Epithelial cell of proximal tubule (primary cell): ENCODE measurements around the gene XPC. TPM values are rescaled to one million over a fixed set of nuclear protein-coding genes. Genes with fewer than 3 reads are reported as not detected.
"Not testable (repeated sequence)": the region's sequence is repeated elsewhere in the genome, so short reads cannot be mapped to it uniquely, and the experiment has no call there.

ENCODE experiments used
- DNase-seq: peaks from one replicate; pipeline ENCODE4 v3.0.0-alpha.2; 2011; ENCODE audit warnings: low read depth
- H3K4me3 ChIP-seq: 2 replicates; pipeline ENCODE4 v1.5.1; 2011; ENCODE audit warnings: low read depth, mild to moderate bottlenecking, low read length
- total RNA-seq: library from RNA; depleted of rRNA; stranded (reverse); fragments of >200 nt; gene quantifications from 2 replicates; pipeline ENCODE4 v1.2.3, GENCODE V29; 2015
- TF ChIP-seq, protein P1 (sequence below): conservative IDR thresholded peaks from 2 replicates; pipeline ENCODE4 v1.5.1; 2012; ENCODE audit warnings: low read depth, mild to moderate bottlenecking, low read length

The XPC gene
- total RNA-seq, 1 donor from 2014 or later, result 27.8 TPM

DNA sequence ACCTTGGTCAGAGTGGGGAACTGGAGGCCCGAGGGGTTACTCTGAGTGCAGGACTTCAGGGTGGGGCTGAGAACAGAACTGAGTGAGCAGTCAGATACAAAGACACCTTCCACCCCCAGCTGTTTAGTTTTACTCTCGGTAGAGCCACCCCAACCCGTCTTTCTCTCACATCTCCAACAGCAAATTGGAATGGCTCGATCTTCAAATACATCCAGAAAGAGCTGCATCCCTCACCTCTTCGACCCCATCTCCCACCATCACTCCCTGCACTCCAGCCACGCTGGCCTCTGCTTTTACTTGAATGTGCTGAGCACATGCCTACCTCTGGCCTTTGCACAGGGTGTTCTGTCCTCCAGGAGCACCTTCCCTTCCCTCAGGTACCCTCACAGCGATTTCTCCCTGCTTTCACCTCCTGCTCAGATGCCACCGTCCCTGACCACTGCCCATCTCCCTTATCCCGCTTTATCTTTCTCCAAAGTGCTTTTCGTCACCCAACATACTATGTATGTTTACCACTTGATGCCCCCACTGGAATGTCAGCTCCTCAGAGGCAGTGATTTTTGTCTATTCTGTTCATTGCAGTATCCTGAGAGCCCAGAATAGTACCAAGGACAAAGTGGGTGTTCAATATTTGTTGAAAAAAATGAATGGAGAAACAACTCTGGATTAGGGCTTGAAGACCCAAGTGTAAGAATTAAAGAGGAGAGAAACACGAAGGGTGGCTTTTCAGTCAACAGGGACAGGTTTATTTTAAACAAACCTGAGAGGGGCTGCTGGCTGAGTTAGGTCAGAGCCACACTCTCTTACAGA is 58.1 kb downstream of the XPC start:
- TF ChIP-seq, protein P1, sequence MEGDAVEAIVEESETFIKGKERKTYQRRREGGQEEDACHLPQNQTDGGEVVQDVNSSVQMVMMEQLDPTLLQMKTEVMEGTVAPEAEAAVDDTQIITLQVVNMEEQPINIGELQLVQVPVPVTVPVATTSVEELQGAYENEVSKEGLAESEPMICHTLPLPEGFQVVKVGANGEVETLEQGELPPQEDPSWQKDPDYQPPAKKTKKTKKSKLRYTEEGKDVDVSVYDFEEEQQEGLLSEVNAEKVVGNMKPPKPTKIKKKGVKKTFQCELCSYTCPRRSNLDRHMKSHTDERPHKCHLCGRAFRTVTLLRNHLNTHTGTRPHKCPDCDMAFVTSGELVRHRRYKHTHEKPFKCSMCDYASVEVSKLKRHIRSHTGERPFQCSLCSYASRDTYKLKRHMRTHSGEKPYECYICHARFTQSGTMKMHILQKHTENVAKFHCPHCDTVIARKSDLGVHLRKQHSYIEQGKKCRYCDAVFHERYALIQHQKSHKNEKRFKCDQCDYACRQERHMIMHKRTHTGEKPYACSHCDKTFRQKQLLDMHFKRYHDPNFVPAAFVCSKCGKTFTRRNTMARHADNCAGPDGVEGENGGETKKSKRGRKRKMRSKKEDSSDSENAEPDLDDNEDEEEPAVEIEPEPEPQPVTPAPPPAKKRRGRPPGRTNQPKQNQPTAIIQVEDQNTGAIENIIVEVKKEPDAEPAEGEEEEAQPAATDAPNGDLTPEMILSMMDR, result no peak
- DNase-seq, result no peak
- H3K4me3 ChIP-seq, result no peak overlapping the region

DNA sequence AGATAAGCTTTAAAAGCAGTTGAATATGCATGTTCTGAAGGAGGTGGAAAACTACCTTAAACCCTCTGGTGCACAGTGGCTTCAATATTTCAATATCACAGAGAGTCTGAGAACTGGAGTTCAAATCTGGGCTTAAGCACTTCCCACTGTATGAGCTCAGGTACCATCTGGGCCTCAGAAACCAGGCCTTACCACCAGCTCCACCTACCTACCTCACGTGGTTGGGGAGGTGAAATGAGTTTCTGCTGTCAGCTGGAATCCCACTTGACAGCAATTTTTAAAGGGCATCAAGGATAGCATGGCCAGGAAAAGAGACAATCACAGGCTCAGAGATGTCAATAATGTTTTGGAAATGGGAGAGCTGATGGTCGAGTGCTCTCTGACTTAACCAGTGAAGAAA is 58.8 kb downstream of the XPC start:
- H3K4me3 ChIP-seq, result no peak overlapping the region
- TF ChIP-seq, protein P1, result no peak
- DNase-seq, result no peak

DNA sequence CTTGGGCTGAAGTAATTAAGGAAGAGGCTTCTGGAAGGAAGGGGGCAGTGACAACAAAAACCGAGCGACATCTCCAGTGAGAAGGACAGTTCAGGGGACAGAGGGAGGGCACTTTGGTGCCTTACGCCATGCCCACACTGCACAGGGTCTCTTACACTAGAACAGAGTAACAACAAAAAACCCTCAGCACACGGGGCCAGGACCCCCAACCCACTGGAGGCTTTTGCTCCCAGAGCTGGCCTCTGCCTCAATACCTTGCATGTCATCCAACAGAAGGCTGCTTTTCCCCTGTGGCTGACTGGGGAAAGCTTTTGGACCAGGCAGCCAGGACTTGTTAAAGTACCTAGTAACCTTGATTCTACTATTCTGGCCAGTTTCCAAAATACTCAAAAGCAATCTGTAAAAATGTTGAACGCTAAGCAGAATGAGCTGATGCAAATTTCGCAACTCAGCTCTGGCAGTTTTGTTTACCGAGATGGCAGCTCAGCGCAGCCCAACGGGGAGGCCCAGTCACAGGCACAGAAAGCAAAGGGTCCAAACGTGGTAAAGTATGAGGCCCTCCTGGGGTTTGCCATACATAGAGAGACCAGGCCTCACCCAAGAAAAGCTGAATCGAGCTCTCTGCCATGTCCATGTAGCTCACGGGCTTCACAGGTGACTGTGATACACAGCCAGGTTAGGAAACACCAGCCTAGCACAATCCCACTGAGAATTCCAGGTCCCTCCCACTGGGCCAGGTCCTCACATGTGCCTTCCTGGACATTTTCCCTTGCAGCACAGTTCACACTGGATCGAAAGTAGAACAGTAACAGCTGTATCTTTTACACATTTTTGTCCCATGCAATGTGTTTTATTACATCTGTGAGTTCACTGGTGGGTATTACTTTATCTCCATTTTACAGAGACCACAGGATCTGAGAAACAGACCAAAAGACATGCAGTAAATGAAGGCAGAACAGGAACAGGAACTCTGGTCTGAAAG is 59.7 kb downstream of the XPC start:
- no peak overlapping the region for H3K4me3 ChIP-seq
- DNase-seq, result no peak
- TF ChIP-seq, protein P1, result no peak

DNA sequence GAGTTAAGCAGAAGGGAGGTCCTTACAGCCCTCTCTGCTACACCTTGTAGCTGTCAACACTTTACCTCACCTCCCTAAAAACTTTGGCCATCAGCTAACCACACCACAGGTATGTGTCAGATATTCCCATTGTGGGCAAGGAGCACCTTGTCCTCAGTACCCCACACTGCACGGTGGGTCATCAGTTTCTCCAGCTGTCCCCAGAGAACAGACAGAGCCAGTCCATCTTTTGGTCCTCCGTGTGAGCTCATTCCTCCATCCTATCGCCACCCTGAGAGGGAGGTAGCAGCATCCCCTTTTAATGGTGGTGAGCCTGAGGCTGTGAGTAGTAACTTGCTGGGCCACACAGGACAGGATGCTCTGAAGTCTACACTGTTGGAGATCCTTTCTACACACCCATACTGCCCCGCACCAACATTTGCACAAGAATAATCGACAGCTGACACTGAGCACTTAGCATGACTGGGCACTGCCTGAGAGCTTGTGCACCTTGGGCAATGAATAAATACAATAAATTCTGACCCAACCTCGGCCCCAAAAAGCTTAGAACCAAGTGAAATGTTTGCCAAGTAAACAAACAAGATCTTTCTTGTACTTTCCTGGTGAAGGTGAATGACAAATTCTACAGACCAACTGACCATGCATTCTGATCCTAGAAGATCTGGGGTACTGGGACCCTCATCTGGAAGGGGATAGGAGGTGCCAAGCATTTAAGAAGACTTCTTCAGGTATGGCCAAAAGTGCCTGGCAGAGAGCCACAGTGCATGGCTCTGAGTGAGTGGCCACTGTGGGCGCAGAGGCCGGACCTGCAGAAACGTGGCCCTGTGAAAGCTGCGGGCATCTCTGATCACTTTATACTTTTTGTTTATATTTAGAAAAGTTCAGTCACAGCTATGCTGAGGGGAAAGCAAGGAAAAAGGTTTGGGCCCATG is 60.7 kb downstream of the XPC start:
- DNase-seq, result no peak
- TF ChIP-seq, protein P1, result no peak
- H3K4me3 ChIP-seq, result no peak overlapping the region

DNA sequence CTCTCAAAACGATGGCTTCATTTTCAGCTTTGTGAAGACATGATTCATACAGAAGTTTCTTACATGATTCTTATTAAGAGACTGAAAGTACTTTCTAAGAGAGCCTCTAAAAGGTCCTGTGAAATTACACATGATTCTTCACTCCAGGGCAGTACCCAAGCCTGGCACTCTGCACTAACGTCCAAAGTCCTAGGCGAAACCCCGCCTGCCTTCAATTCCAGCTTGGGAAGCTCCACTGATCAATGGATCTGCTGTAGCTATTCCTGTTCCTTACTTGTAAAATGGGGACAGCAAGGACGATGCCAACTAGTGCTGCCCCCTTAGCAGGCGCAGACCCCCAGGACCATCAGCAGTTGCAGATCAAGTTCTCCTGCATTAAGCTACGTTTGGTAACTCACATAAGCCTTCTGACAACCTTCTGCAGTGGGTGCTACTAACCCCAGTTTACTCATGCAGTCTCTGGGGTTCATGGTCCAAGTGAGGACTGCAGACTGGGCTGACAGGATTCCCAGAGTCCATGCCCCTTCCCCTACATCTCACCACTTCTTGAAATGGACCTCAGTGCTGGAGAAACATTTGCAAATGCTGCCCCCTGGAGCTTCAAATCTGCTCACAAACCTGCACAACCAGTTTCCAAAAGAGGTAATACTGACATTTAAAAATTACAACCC is 64.3 kb downstream of the XPC start:
- no peak for DNase-seq
- TF ChIP-seq, protein P1, result peak; percentile 54
- H3K4me3 ChIP-seq, result no peak overlapping the region

DNA sequence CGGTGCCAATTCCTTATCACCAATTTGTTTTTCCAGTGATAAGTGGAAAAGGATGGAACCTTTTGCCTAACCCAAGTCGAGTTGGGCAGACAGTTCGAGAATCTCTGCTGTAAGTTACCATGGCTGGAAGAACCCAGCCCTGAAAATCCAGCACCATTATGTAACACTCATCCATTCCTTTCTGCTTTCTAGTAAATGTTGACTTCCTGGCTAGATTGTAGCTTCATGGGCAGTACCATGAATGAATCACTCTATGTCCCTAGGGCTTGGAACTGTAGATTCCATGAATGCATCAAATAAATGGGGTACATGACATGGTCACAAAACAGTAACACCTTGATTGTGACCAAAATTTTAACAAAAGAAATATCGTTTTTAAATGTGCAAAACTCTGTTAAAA is 67.7 kb downstream of the XPC start:
- H3K4me3 ChIP-seq, result no peak overlapping the region
- TF ChIP-seq, protein P1, result no peak
- no peak for DNase-seq

DNA sequence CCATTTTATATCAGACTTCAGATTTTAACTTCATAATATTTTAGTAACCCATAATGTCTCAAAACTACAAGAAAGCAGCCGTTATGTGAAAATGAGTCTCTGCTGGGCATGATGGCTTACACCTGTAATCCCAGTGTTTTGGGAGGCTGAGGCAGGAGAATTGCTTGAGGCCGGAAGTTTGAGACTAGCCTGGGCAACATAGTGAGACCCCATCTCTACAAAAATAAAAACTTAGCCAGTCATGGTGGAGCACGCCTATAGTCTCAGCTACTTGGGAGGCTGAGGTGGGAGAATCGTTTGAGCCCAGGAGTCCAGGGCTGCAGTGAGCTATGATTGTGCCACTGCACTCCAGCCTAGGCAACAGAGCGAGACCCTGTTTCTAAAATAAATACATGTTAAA is 68.6 kb downstream of the XPC start:
- not testable (repeated sequence) for H3K4me3 ChIP-seq, DNase-seq
